ENCODE results near the gene TAOK3.

TAOK3 gene

GRCh38 chr12:118307069-118307954 is 65.4 kb downstream of the TAOK3 start:
- TF ChIP-seq CTCF (IDR thresholded peaks at IDR 0.05; ENCODE audit: low read depth, low read length) (no peak), POLR2A (IDR thresholded peaks at IDR 0.05; ENCODE audit: extremely low read depth, insufficient read length) (peak; percentile 42), MYC (IDR thresholded peaks at IDR 0.05; ENCODE audit: low read depth, low read length) (peak; percentile 88), MAX (IDR thresholded peaks at IDR 0.05; ENCODE audit: low read depth, low read length) (peak; percentile 36; the same call in 1 of the 2 replicates)
- H3K4me3 ChIP-seq (ENCODE audit: low read depth, low read length) = peak overlapping the region; percentile 45
- DNase-seq (ENCODE audit: low read depth) = peak; percentile 97

GRCh38 chr12:118304093-118304492 is 68.6 kb downstream of the TAOK3 start:
- DNase-seq (ENCODE audit: low read depth) = no peak
- no peak for TF ChIP-seq MAX (IDR thresholded peaks at IDR 0.05; ENCODE audit: low read depth, low read length)
- no peak for TF ChIP-seq POLR2A (IDR thresholded peaks at IDR 0.05; ENCODE audit: extremely low read depth, insufficient read length)
- TF ChIP-seq CTCF (IDR thresholded peaks at IDR 0.05; ENCODE audit: low read depth, low read length) = no peak
- no peak for TF ChIP-seq MYC (IDR thresholded peaks at IDR 0.05; ENCODE audit: low read depth, low read length)
- H3K4me3 ChIP-seq (ENCODE audit: low read depth, low read length) = no peak overlapping the region

GRCh38 chr12:118302053-118302452 is 70.7 kb downstream of the TAOK3 start:
- H3K4me3 ChIP-seq (ENCODE audit: low read depth, low read length) = no peak overlapping the region
- TF ChIP-seq MAX (IDR thresholded peaks at IDR 0.05; ENCODE audit: low read depth, low read length) (no peak), MYC (IDR thresholded peaks at IDR 0.05; ENCODE audit: low read depth, low read length) (no peak), CTCF (IDR thresholded peaks at IDR 0.05; ENCODE audit: low read depth, low read length) (no peak), POLR2A (IDR thresholded peaks at IDR 0.05; ENCODE audit: extremely low read depth, insufficient read length) (no peak)
- DNase-seq (ENCODE audit: low read depth) = no peak

- DNase-seq (ENCODE audit: low read depth) = peak; percentile 61
- no peak for TF ChIP-seq MAX (IDR thresholded peaks at IDR 0.05; ENCODE audit: low read depth, low read length)
- TF ChIP-seq CTCF (IDR thresholded peaks at IDR 0.05; ENCODE audit: low read depth, low read length) = peak; percentile 30
- no peak overlapping the region for H3K4me3 ChIP-seq (ENCODE audit: low read depth, low read length)
Measured at GRCh38 chr12:118299791-118300460, 72.8 kb downstream of the TAOK3 start.

- DNase-seq (ENCODE audit: low read depth) = no peak
- TF ChIP-seq CTCF (IDR thresholded peaks at IDR 0.05; ENCODE audit: low read depth, low read length) = no peak
- no peak for TF ChIP-seq POLR2A (IDR thresholded peaks at IDR 0.05; ENCODE audit: extremely low read depth, insufficient read length)
- H3K4me3 ChIP-seq (ENCODE audit: low read depth, low read length) = no peak overlapping the region
Measured at GRCh38 chr12:118297284-118297683, 75.4 kb downstream of the TAOK3 start.
